Measurements from ENCODE around the gene TCF7. TPM values are rescaled to one million over a fixed set of nuclear protein-coding genes. Genes with fewer than 3 reads are reported as not detected.

TCF7 gene
- polyA plus RNA-seq, 2 of the 4 experiments (the other 2 are of a cell fraction) = 2.8 to 10.1 TPM

DNA sequence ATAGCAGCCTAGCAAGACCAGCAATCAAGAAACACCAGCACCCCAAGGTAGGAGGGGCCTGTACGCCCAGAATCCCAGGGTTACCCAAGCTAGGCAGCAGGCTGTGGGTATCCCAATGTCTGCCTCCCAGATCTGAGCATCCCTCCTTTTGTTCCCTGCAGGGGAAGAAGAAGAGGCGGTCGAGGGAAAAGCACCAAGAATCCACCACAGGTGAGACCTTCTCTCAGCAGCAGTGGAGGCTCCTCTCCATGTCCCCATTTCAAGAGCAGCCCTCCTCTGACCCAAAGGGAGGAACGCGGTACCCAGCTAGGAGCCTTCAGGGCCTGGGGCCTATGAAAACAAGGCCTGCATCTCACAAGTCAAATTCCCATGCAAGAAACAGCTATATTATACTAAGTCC, 28.9 kb downstream of the TCF7 start:
- CTCF ChIA-PET = interaction anchor here (1.2 to 20.9 kb wide), 5 partner anchors 10 to 109 kb away, joined by 3 to 546 read pairs (median 32); no protein-coding TSS in a partner anchor

GRCh38 chr5:134143944-134144941, 29.8 kb downstream of the TCF7 start:
- Histone ChIP-seq H3K4me2 (no peak overlapping the region), H3K27ac (no peak overlapping the region), H3K4me1 (peaks cover 13% of the 10 kb centered on the region; the same call in 2 of the 3 replicates), H3K9me3 (no peaks in the 10 kb centered on the region), H3K4me3 (no peak overlapping the region)
- FAIRE-seq (no peak), DNase-seq (ENCODE audit: low read depth in 1 of 2, low spot score in 1 of 2) (no peak), ATAC-seq (no peak)
- TF ChIP-seq GATA3 (IDR thresholded peaks at IDR 0.05; ENCODE audit: borderline replicate concordance) (no peak), RFX5 (IDR thresholded peaks at IDR 0.05) (no peak), FOSB (CRISPR knock-in tag; IDR thresholded peaks at IDR 0.05) (no peak), HOXA7 (CRISPR knock-in tag; IDR thresholded peaks at IDR 0.05) (no peak)
- TF ChIP-seq, protein P1, sequence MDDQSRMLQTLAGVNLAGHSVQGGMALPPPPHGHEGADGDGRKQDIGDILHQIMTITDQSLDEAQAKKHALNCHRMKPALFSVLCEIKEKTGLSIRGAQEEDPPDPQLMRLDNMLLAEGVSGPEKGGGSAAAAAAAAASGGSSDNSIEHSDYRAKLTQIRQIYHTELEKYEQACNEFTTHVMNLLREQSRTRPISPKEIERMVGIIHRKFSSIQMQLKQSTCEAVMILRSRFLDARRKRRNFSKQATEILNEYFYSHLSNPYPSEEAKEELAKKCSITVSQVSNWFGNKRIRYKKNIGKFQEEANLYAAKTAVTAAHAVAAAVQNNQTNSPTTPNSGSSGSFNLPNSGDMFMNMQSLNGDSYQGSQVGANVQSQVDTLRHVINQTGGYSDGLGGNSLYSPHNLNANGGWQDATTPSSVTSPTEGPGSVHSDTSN (IDR thresholded peaks at IDR 0.05) = no peak
- CTCF ChIA-PET = interaction anchor here (1.1 to 20.9 kb wide), 7 partner anchors 9 to 99 kb away, joined by 3 to 546 read pairs (median 4); no protein-coding TSS in a partner anchor
- POLR2A ChIA-PET = no interaction called here
- WGBS (ENCODE audit: missing lambda C conversion rate) = 96% methylated on average over 10 of the region's 10 CpGs

More for the DNA sequence above, 28.9 kb downstream of the TCF7 start:
- Histone ChIP-seq H3K9me3 (no peaks in the 10 kb centered on the region), H3K4me1 (peaks cover 20% of the 10 kb centered on the region), H3K4me3 (no peak overlapping the region), H3K27ac (no peak overlapping the region), H3K4me2 (no peak overlapping the region)
- DNase-seq (ENCODE audit: low read depth in 1 of 2, low spot score in 1 of 2) (no peak), FAIRE-seq (no peak), ATAC-seq (no peak)
- TF ChIP-seq MYC (IDR thresholded peaks at IDR 0.05; ENCODE audit: borderline replicate concordance, low read length) (no peak), NR3C1 (IDR thresholded peaks at IDR 0.05) (no peak), RNF2 (IDR thresholded peaks at IDR 0.05; ENCODE audit: borderline replicate concordance, low read depth) (no peak), POLR2A (IDR thresholded peaks at IDR 0.05; ENCODE audit: low read length) (no peak), POLR2AphosphoS2 (conservative IDR thresholded peaks at IDR 0.05; ENCODE audit: low read length) (no peak), FOXS1 (CRISPR knock-in tag; IDR thresholded peaks at IDR 0.05) (no peak), HOXB5 (CRISPR knock-in tag; IDR thresholded peaks at IDR 0.05) (no peak), RAD21 (conservative IDR thresholded peaks at IDR 0.05 in 1 of 2, IDR thresholded peaks at IDR 0.05 in 1 of 2) (no peak), ZSCAN20 (CRISPR knock-in tag; IDR thresholded peaks at IDR 0.05) (no peak), ZNF302 (CRISPR knock-in tag; IDR thresholded peaks at IDR 0.05) (no peak), USF2 (IDR thresholded peaks at IDR 0.05) (no peak), HDAC2 (IDR thresholded peaks at IDR 0.05) (no peak), HOXB13 (CRISPR knock-in tag; IDR thresholded peaks at IDR 0.05; ENCODE audit: low read depth) (no peak), JUN (IDR thresholded peaks at IDR 0.05) (no peak)
- TF ChIP-seq, protein P2, sequence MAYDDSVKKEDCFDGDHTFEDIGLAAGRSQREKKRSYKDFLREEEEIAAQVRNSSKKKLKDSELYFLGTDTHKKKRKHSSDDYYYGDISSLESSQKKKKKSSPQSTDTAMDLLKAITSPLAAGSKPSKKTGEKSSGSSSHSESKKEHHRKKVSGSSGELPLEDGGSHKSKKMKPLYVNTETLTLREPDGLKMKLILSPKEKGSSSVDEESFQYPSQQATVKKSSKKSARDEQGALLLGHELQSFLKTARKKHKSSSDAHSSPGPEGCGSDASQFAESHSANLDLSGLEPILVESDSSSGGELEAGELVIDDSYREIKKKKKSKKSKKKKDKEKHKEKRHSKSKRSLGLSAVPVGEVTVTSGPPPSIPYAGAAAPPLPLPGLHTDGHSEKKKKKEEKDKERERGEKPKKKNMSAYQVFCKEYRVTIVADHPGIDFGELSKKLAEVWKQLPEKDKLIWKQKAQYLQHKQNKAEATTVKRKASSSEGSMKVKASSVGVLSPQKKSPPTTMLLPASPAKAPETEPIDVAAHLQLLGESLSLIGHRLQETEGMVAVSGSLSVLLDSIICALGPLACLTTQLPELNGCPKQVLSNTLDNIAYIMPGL (CRISPR knock-in tag; IDR thresholded peaks at IDR 0.05; ENCODE audit: borderline replicate concordance) = no peak
- WGBS (ENCODE audit: missing lambda C conversion rate) = 92% methylated on average over 5 of the region's 5 CpGs
- POLR2A ChIA-PET = no interaction called here
